ENCODE measurements around the gene NVL. TPM values are rescaled to one million over a fixed set of nuclear protein-coding genes. Genes with fewer than 3 reads are reported as not detected.

The NVL gene
- total and polyA plus RNA-seq, 2 of the 4 experiments (the other 2 are of a cell fraction), result 16.5 to 18.4 TPM

GRCh38 chr1:224223819-224224714 is 105.9 kb downstream of the NVL start:
- TF ChIP-seq ELK1 (IDR thresholded peaks at IDR 0.05; ENCODE audit: borderline replicate concordance, low read depth, low read length) (no peak), BHLHE40 (IDR thresholded peaks at IDR 0.05; ENCODE audit: low read depth, low read length) (no peak), RAD21 (IDR thresholded peaks at IDR 0.05; ENCODE audit: low read length) (no peak), RCOR1 (IDR thresholded peaks at IDR 0.05; ENCODE audit: insufficient replicate concordance, low read length) (no peak), MXI1 (IDR thresholded peaks at IDR 0.05; ENCODE audit: borderline replicate concordance, low read depth, low read length) (no peak), CHD1 (IDR thresholded peaks at IDR 0.05; ENCODE audit: low read depth, low read length) (no peak)
- TF ChIP-seq, protein P1, sequence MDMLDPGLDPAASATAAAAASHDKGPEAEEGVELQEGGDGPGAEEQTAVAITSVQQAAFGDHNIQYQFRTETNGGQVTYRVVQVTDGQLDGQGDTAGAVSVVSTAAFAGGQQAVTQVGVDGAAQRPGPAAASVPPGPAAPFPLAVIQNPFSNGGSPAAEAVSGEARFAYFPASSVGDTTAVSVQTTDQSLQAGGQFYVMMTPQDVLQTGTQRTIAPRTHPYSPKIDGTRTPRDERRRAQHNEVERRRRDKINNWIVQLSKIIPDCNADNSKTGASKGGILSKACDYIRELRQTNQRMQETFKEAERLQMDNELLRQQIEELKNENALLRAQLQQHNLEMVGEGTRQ (IDR thresholded peaks at IDR 0.05; ENCODE audit: low read depth, low read length), result no peak
- TF ChIP-seq, protein P2, sequence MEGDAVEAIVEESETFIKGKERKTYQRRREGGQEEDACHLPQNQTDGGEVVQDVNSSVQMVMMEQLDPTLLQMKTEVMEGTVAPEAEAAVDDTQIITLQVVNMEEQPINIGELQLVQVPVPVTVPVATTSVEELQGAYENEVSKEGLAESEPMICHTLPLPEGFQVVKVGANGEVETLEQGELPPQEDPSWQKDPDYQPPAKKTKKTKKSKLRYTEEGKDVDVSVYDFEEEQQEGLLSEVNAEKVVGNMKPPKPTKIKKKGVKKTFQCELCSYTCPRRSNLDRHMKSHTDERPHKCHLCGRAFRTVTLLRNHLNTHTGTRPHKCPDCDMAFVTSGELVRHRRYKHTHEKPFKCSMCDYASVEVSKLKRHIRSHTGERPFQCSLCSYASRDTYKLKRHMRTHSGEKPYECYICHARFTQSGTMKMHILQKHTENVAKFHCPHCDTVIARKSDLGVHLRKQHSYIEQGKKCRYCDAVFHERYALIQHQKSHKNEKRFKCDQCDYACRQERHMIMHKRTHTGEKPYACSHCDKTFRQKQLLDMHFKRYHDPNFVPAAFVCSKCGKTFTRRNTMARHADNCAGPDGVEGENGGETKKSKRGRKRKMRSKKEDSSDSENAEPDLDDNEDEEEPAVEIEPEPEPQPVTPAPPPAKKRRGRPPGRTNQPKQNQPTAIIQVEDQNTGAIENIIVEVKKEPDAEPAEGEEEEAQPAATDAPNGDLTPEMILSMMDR (conservative IDR thresholded peaks at IDR 0.05; ENCODE audit: low read depth, low read length), result no peak
- Histone ChIP-seq H4K8ac (ENCODE audit: low read depth in 2 of 2, low read length in 2 of 2) (peak overlapping the region; percentile 51 to 76), H4K5ac (ENCODE audit: low read depth, low read length) (peak overlapping the region; percentile 91), H3K14ac (replicated peaks; ENCODE audit: low read depth, low read length) (peak overlapping the region; percentile 88), H3K56ac (ENCODE audit: extremely low read depth, insufficient read depth, low read length) (peak overlapping the region; percentile 57), H4K91ac (ENCODE audit: insufficient read depth, low read depth, low read length) (peak overlapping the region; percentile 67), H3K27ac (ENCODE audit: insufficient read depth, low read length) (peak overlapping the region; percentile 63), H3K9me1 (ENCODE audit: insufficient read depth, low read length) (peaks cover 12% of the 10 kb centered on the region), H3K36me3 (ENCODE audit: control insufficient read depth, insufficient read depth, low read length) (peaks cover 9% of the 10 kb centered on the region), H3K9ac (ENCODE audit: low read depth, low read length) (peak overlapping the region; percentile 12; the same call in 1 of the 2 replicates), H3K4me3 (ENCODE audit: insufficient read depth, low read depth, low read length) (no peak overlapping the region), H3K23ac (ENCODE audit: low read depth, low read length) (peak overlapping the region; percentile 50), H2AK9ac (replicated peaks; ENCODE audit: low read depth, low read length, poor library complexity) (no peak overlapping the region), H3K4me1 (ENCODE audit: control insufficient read depth, insufficient read depth, low read length) (peaks cover 10% of the 10 kb centered on the region), H2AK5ac (ENCODE audit: low read depth, low read length) (peak overlapping the region; percentile 100), H3K9me3 (ENCODE audit: control insufficient read depth, insufficient read depth, low read length) (no peaks in the 10 kb centered on the region), H3K79me1 (ENCODE audit: low read depth in 1 of 2, low read length in 2 of 2) (no peaks in the 10 kb centered on the region), H4K20me1 (ENCODE audit: insufficient read depth, low read length) (no peaks in the 10 kb centered on the region), H2BK15ac (ENCODE audit: low read depth, low read length) (peak overlapping the region; percentile 84), H2BK120ac (ENCODE audit: low read depth, low read length) (peak overlapping the region; percentile 94), H3K18ac (ENCODE audit: low read depth, low read length) (peak overlapping the region; percentile 97), H3K27me3 (ENCODE audit: control insufficient read depth, insufficient read depth, low read length) (no peaks in the 10 kb centered on the region), H3K4me2 (ENCODE audit: low read depth, low read length) (peak overlapping the region; percentile 85), H3K4ac (ENCODE audit: low read depth, low read length) (peak overlapping the region; percentile 80), H2AFZ (replicated peaks; ENCODE audit: low read length, poor library complexity) (peak overlapping the region; percentile 33), H2BK20ac (ENCODE audit: low read depth, low read length) (peak overlapping the region; percentile 94), H2BK5ac (ENCODE audit: low read depth, low read length, poor library complexity, severe bottlenecking) (peak overlapping the region; percentile 59)
- ChIA-PET POLR2A (ENCODE audit: unreplicated experiment) (interaction anchor here (0.6 kb wide), 1 partner anchor 98 kb away, joined by 4 read pairs; no protein-coding TSS in a partner anchor), CTCF (interaction anchor here (1.0 kb wide), 1 partner anchor 13 kb away, joined by 4 read pairs; no protein-coding TSS in a partner anchor)
- intact Hi-C loops (cut with micrococcal nuclease), result no loop called here
- dilution Hi-C loops (cut with HindIII; ENCODE audit: low sequenced_read_pairs, unreplicated experiment), result no loop called here
- in situ Hi-C loops (cut with MboI; ENCODE audit: low sequenced_read_pairs), result no loop called here
- no TSS peak for BruUV-seq (replicated peaks)
- 20% methylated on average over 2 of the region's 12 CpGs; no CpG with 5 or more reads in 1 of the 2 experiments for WGBS, 2 experiments (ENCODE audit: extremely low coverage in 2 of 2, insufficient read length in 1 of 2)
- DNase-seq (peak; percentile 92), ATAC-seq (ENCODE audit: low read depth) (peak; percentile 88)

Measured in IMR-90 (cell line).